Loucy (cell line): Measurements from ENCODE around the gene DSCAM.

Experiments used
- H2AFZ ChIP-seq: fragments of 200-600 bp; sonication (generic); 2 replicates; pipeline ENCODE4 v1.6.0; 2016; ENCODE audit warnings: antibody characterized with exemption, mild to moderate bottlenecking, low read length, moderate library complexity
- H3F3A ChIP-seq: fragments of 200-600 bp; 2 replicates; pipeline ENCODE4 v1.6.0; 2016; ENCODE audit warnings: antibody characterized with exemption, low read depth, mild to moderate bottlenecking
- H3K27me3 ChIP-seq: fragments of 200-600 bp; sonication (generic); 2 replicates; pipeline ENCODE4 v1.6.1; 2014; ENCODE audit warnings: low read length, mild to moderate bottlenecking; ENCODE audit not compliant: insufficient read depth, poor library complexity, severe bottlenecking
- H3K36me3 ChIP-seq: fragments of 200-600 bp; sonication (generic); 2 replicates; pipeline ENCODE4 v1.6.1; 2016; ENCODE audit warnings: low read length; ENCODE audit not compliant: insufficient read depth
- H3K4me1 ChIP-seq: fragments of 200-600 bp; sonication (generic); 2 replicates; pipeline ENCODE4 v1.5.1; 2014; ENCODE audit warnings: low read length, mild to moderate bottlenecking; ENCODE audit not compliant: insufficient read depth, poor library complexity, severe bottlenecking
- H3K4me2 ChIP-seq: fragments of 200-600 bp; sonication (generic); 2 replicates; pipeline ENCODE4 v1.6.0; 2014; ENCODE audit warnings: antibody characterized with exemption, low read length, low read depth, mild to moderate bottlenecking; ENCODE audit not compliant: poor library complexity, severe bottlenecking
- H3K4me3 ChIP-seq: fragments of 200-600 bp; sonication (generic); 2 replicates; pipeline ENCODE4 v1.5.1; 2014; ENCODE audit warnings: low read length, mild to moderate bottlenecking, mixed read lengths; ENCODE audit not compliant: poor library complexity, severe bottlenecking
- H3K79me2 ChIP-seq: fragments of 200-600 bp; sonication (generic); 2 replicates; pipeline ENCODE4 v1.6.1; 2014; ENCODE audit warnings: low read length; ENCODE audit not compliant: insufficient read depth
- H3K9ac ChIP-seq: fragments of 200-600 bp; sonication (generic); 2 replicates; pipeline ENCODE4 v1.6.0; 2014; ENCODE audit warnings: mild to moderate bottlenecking, low read depth, low read length, moderate library complexity; ENCODE audit not compliant: poor library complexity, severe bottlenecking
- H3K9me2 ChIP-seq: fragments of 200-600 bp; sonication (generic); replicated peaks from 2 replicates; pipeline ENCODE4 v1.6.1; 2016; ENCODE audit warnings: low read depth, low read length, mixed read lengths
- H3K9me3 ChIP-seq: fragments of 200-600 bp; sonication (generic); 2 replicates; pipeline ENCODE4 v1.6.1; 2014; ENCODE audit warnings: mild to moderate bottlenecking, antibody characterized with exemption, low read length, low read depth; ENCODE audit not compliant: insufficient read depth
- H4K20me1 ChIP-seq: fragments of 200-600 bp; sonication (generic); 2 replicates; pipeline ENCODE4 v1.6.0; 2014; ENCODE audit warnings: antibody characterized with exemption, low read length, mild to moderate bottlenecking; ENCODE audit not compliant: insufficient read depth, poor library complexity, severe bottlenecking
- EZH2phosphoT487 ChIP-seq: fragments of 200-600 bp; IDR thresholded peaks from 2 replicates; pipeline ENCODE4 v1.6.1; 2018; ENCODE audit warnings: antibody characterized with exemption, mild to moderate bottlenecking, moderate library complexity, borderline replicate concordance
- TF ChIP-seq, protein P1 (sequence below): fragments of 200-600 bp; sonication (generic); conservative IDR thresholded peaks from 2 replicates; pipeline ENCODE4 v1.5.1; 2014; ENCODE audit warnings: mild to moderate bottlenecking, antibody characterized with exemption, low read length

The DSCAM gene

DNA sequence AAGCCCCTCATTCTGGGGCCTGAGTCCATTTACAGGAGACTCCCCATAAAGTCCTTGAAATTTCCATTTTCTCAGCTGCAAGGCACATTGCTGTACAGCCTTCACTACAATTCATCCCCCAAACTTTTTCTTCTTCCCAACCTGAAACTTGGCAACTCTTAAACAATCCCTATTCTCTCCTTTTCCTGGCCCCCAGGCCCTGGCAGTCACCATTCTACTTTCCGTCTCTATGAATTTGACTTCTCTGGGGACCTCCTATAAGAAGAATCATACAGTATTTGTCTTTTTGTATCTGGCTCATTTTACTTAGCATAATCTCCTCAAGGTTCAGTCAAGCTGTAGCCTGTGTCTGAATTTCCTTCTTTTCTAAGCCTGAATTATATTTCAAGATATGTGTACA is 646.8 kb downstream of the DSCAM start:
- Histone ChIP-seq H3K27me3 (no peaks in the 10 kb centered on the region), H3K4me2 (no peak overlapping the region), H3K4me1 (no peaks in the 10 kb centered on the region), H3F3A (no peaks in the 10 kb centered on the region), H3K36me3 (no peaks in the 10 kb centered on the region), H3K9me3 (peaks cover 8% of the 10 kb centered on the region; the same call in 1 of the 2 replicates), H4K20me1 (no peaks in the 10 kb centered on the region), H3K9ac (no peak overlapping the region), H2AFZ (no peak overlapping the region), H3K4me3 (no peak overlapping the region), H3K9me2 (no peaks in the 10 kb centered on the region), H3K79me2 (no peaks in the 10 kb centered on the region)
- no peak for TF ChIP-seq EZH2phosphoT487
- TF ChIP-seq, protein P1, sequence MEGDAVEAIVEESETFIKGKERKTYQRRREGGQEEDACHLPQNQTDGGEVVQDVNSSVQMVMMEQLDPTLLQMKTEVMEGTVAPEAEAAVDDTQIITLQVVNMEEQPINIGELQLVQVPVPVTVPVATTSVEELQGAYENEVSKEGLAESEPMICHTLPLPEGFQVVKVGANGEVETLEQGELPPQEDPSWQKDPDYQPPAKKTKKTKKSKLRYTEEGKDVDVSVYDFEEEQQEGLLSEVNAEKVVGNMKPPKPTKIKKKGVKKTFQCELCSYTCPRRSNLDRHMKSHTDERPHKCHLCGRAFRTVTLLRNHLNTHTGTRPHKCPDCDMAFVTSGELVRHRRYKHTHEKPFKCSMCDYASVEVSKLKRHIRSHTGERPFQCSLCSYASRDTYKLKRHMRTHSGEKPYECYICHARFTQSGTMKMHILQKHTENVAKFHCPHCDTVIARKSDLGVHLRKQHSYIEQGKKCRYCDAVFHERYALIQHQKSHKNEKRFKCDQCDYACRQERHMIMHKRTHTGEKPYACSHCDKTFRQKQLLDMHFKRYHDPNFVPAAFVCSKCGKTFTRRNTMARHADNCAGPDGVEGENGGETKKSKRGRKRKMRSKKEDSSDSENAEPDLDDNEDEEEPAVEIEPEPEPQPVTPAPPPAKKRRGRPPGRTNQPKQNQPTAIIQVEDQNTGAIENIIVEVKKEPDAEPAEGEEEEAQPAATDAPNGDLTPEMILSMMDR = no peak

DNA sequence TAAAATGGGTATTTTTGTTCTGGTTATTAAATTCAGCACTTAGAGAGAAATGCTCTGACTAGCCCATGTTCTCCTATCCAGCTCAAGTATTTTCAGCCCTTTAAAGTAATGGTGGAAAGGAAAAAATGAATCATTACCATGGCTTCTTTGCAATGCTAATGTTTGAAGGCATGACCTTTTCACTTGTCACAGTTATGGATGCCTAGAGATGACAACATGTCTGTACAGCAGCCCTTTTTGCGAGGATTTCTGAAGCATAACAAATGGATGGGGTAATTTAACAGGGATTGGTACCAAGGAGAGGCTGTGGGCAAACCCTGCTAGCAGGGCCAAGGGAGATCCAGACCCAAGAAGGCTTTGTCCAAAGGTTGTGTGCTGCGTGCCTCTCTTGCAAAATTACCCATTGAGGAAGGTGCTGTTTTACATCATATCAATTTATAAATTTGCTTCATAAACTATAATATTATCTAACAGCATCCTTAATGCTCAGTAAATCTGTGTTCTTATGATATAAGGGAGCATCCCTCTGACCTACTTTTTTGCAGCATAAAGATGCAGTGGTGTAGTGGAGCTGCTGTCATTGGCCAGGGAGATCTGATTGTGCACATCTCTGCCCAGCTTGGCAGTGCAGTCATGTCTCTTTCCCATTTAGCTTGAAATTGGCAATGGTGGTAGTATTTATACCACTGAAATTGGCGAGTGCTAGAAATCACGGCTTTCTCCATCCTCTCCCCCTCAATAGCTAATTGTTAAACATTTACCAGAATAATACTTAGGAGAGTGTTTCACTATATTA is 652.6 kb downstream of the DSCAM start:
- TF ChIP-seq, protein P1 = no peak
- TF ChIP-seq EZH2phosphoT487 = no peak
- no peaks in the 10 kb centered on the region for H3F3A ChIP-seq
- no peaks in the 10 kb centered on the region; the same call in none of the 2 replicates for H3K9me3 ChIP-seq
- H2AFZ ChIP-seq = no peak overlapping the region
- H3K4me3 ChIP-seq = no peak overlapping the region
- H3K79me2 ChIP-seq = no peaks in the 10 kb centered on the region
- no peaks in the 10 kb centered on the region for H3K27me3 ChIP-seq
- no peaks in the 10 kb centered on the region for H3K9me2 ChIP-seq
- no peaks in the 10 kb centered on the region for H4K20me1 ChIP-seq
- H3K4me1 ChIP-seq = no peaks in the 10 kb centered on the region
- no peak overlapping the region for H3K9ac ChIP-seq
- no peak overlapping the region for H3K4me2 ChIP-seq
- H3K36me3 ChIP-seq = no peaks in the 10 kb centered on the region

- Histone ChIP-seq H3K4me2 (no peak overlapping the region), H3K4me3 (no peak overlapping the region), H2AFZ (no peak overlapping the region), H3K9ac (no peak overlapping the region), H3K9me2 (no peaks in the 10 kb centered on the region), H3K36me3 (no peaks in the 10 kb centered on the region), H3F3A (no peaks in the 10 kb centered on the region), H3K9me3 (no peaks in the 10 kb centered on the region; the same call in none of the 2 replicates), H3K27me3 (no peaks in the 10 kb centered on the region), H4K20me1 (no peaks in the 10 kb centered on the region), H3K79me2 (no peaks in the 10 kb centered on the region), H3K4me1 (no peaks in the 10 kb centered on the region)
- no peak for TF ChIP-seq EZH2phosphoT487
- TF ChIP-seq, protein P1 = no peak
Measured at GRCh38 chr21:40191616-40192015, 655.3 kb downstream of the DSCAM start.
